H1 (cell line): ENCODE results near the gene CCDC127. TPM values are rescaled to one million over a fixed set of nuclear protein-coding genes. Genes with fewer than 3 reads are reported as not detected.

Experiments
- CTCF ChIA-PET: fragments of 300-600 bp; sonication (Branson Sonifier 250); formaldehyde crosslinking; loops from one replicate; lab custom pipeline; 2021; ENCODE audit not compliant: partially characterized antibody; lab: Charles Lee
- POLR2A ChIA-PET: fragments of 300-600 bp; sonication (Branson Sonifier 250); formaldehyde crosslinking; loops from one replicate; lab custom pipeline; 2021; ENCODE audit warnings: inconsistent platforms; ENCODE audit not compliant: partially characterized antibody; lab: Charles Lee
- DNase-seq, 2 experiments: peaks; one replicate each; pipeline versions ENCODE4 v3.0.0 to v3.0.0-alpha.2; 2010 to 2022; ENCODE audit warnings: low spot score in 2 of 2, low read depth in 1 of 2, mixed read lengths in 1 of 2
- FAIRE-seq: peaks from 2 replicates; lab custom pipeline; 2011; peaks lifted over from hg19 to GRCh38; lab: Jason Lieb, UNC
- H2AFZ ChIP-seq: 2 replicates; pipeline ENCODE4 v1.8.1; 2012; ENCODE audit warnings: low read length, inconsistent platforms
- H2AK5ac ChIP-seq: 2 replicates; pipeline ENCODE4 v1.6.1; 2013; ENCODE audit warnings: low read depth, low read length
- H2BK120ac ChIP-seq: replicated peaks from 2 replicates; pipeline ENCODE3; 2013; ENCODE audit warnings: low read depth, low read length, inconsistent platforms
- H2BK12ac ChIP-seq: 2 replicates; pipeline ENCODE4 v1.6.1; 2013; ENCODE audit warnings: low read depth, low read length
- H2BK15ac ChIP-seq: 2 replicates; pipeline ENCODE4 v1.6.1; 2013; ENCODE audit warnings: low read length
- H2BK20ac ChIP-seq: 2 replicates; pipeline ENCODE4 v1.6.1; 2013; ENCODE audit warnings: low read length
- H2BK5ac ChIP-seq: 2 replicates; pipeline ENCODE4 v1.6.1; 2013; ENCODE audit warnings: low read depth, low read length
- H3K14ac ChIP-seq: 2 replicates; pipeline ENCODE4 v1.6.1; 2013; ENCODE audit warnings: inconsistent platforms; ENCODE audit not compliant: insufficient read length
- H3K18ac ChIP-seq: 2 replicates; pipeline ENCODE4 v1.6.1; 2013; ENCODE audit warnings: low read length; ENCODE audit errors: extremely low read depth
- H3K23ac ChIP-seq: 2 replicates; pipeline ENCODE4 v1.6.1; 2013; ENCODE audit warnings: inconsistent platforms; ENCODE audit not compliant: insufficient read length
- H3K23me2 ChIP-seq: 2 replicates; pipeline ENCODE4 v1.6.1; 2013; ENCODE audit warnings: low read depth, low read length
- H3K27ac ChIP-seq: 2 replicates; pipeline ENCODE4 v1.6.1; 2011; ENCODE audit warnings: low read depth, low read length, inconsistent platforms
- H3K27me3 ChIP-seq, 4 experiments: replicated peaks in 1 of 4; 1 replicate in 1 of 4; 2 replicates in 3 of 4; pipeline versions ENCODE4 v1.6.1 to v1.8.1; 2011 to 2013; ENCODE audit warnings: low read length in 3 of 4, mild to moderate bottlenecking in 3 of 4, inconsistent platforms in 2 of 4, mixed read lengths in 2 of 4, moderate library complexity in 1 of 4; ENCODE audit not compliant: control insufficient read depth in 3 of 4, insufficient read depth in 3 of 4; ENCODE audit errors: extremely low read depth in 1 of 4
- H3K36me3 ChIP-seq, 4 experiments: 2 replicates each; pipeline versions ENCODE4 v1.6.1 to v1.8.1; 2011 to 2013; ENCODE audit warnings: mild to moderate bottlenecking in 4 of 4, low read length in 3 of 4, moderate library complexity in 2 of 4, control low read depth in 1 of 4, inconsistent platforms in 1 of 4; ENCODE audit not compliant: insufficient read depth in 4 of 4, control insufficient read depth in 2 of 4
- H3K4ac ChIP-seq: replicated peaks from 2 replicates; pipeline ENCODE3; 2013; ENCODE audit warnings: low read length, low read depth, mixed read lengths, inconsistent platforms; ENCODE audit not compliant: insufficient read length
- H3K4me1 ChIP-seq, 4 experiments: replicated peaks in 1 of 4; 1 replicate in 1 of 4; 2 replicates in 3 of 4; pipeline versions ENCODE4 v1.6.1 to v1.8.1; 2011 to 2013; ENCODE audit warnings: low read length in 3 of 4, inconsistent platforms in 2 of 4, mixed read lengths in 1 of 4; ENCODE audit not compliant: insufficient read depth in 4 of 4, control insufficient read depth in 3 of 4
- H3K4me2 ChIP-seq, 2 experiments: 2 replicates each; pipeline versions ENCODE4 v1.6.1 to v1.8.1; 2011 to 2013; ENCODE audit warnings: low read depth in 2 of 2, low read length in 2 of 2, control low read depth in 1 of 2, inconsistent platforms in 1 of 2, mild to moderate bottlenecking in 1 of 2; ENCODE audit not compliant: insufficient read depth in 1 of 2
- H3K4me3 ChIP-seq, 4 experiments: fragments of 200-600, 300-600 bp in 1 of 4; sonication (generic), shearing (Covaris generic), sonication (Bioruptor Twin) in 1 of 4; 2 replicates each; pipeline versions ENCODE4 v1.5.1 to v1.8.1; 2011 to 2016; ENCODE audit warnings: low read length in 4 of 4, low read depth in 3 of 4, control low read depth in 2 of 4, inconsistent platforms in 2 of 4, mild to moderate bottlenecking in 2 of 4, mixed read lengths in 1 of 4, moderate library complexity in 1 of 4; ENCODE audit not compliant: insufficient read depth in 2 of 4; ENCODE audit errors: extremely low read depth in 1 of 4
- H3K56ac ChIP-seq: replicated peaks from 2 replicates; pipeline ENCODE3; 2013; ENCODE audit warnings: low read depth, mild to moderate bottlenecking, mixed read lengths, low read length, inconsistent platforms; ENCODE audit not compliant: insufficient read length
- H3K79me1 ChIP-seq: 2 replicates; pipeline ENCODE4 v1.6.1; 2013; ENCODE audit warnings: low read depth, low read length, control low read depth
- H3K79me2 ChIP-seq, 2 experiments: 2 replicates each; pipeline versions ENCODE4 v1.6.1 to v1.8.1; 2012 to 2013; ENCODE audit warnings: low read length in 2 of 2, mild to moderate bottlenecking in 2 of 2, inconsistent platforms in 1 of 2; ENCODE audit not compliant: insufficient read depth in 2 of 2, control insufficient read depth in 1 of 2
- H3K9ac ChIP-seq, 4 experiments: replicated peaks in 1 of 4; 1 replicate in 1 of 4; 2 replicates in 3 of 4; pipeline versions ENCODE4 v1.6.1 to v1.8.1; 2011 to 2013; ENCODE audit warnings: low read depth in 3 of 4, low read length in 3 of 4, control low read depth in 2 of 4, mild to moderate bottlenecking in 2 of 4, moderate library complexity in 2 of 4, inconsistent platforms in 1 of 4; ENCODE audit errors: extremely low read depth in 1 of 4
- H3K9me3 ChIP-seq, 2 experiments: 2 replicates each; pipeline versions ENCODE4 v1.6.1 to v1.8.1; 2012 to 2013; ENCODE audit warnings: mild to moderate bottlenecking in 2 of 2, moderate library complexity in 2 of 2, control low read depth in 1 of 2, inconsistent platforms in 1 of 2, low read depth in 1 of 2, low read length in 1 of 2, mixed read lengths in 1 of 2; ENCODE audit not compliant: insufficient read depth in 2 of 2
- H4K20me1 ChIP-seq, 2 experiments: replicated peaks in 1 of 2; 2 replicates each; pipeline versions ENCODE3 to v1.8.1; 2011 to 2013; ENCODE audit warnings: inconsistent platforms in 2 of 2, low read length in 2 of 2, mild to moderate bottlenecking in 1 of 2; ENCODE audit not compliant: insufficient read depth in 2 of 2, control insufficient read depth in 1 of 2
- H4K5ac ChIP-seq: 2 replicates; pipeline ENCODE4 v1.6.1; 2013; ENCODE audit warnings: low read length, low read depth, mixed read lengths, inconsistent platforms; ENCODE audit not compliant: insufficient read length
- H4K8ac ChIP-seq: 2 replicates; pipeline ENCODE4 v1.8.0; 2013; ENCODE audit warnings: mild to moderate bottlenecking, moderate library complexity, low read length, inconsistent platforms; ENCODE audit not compliant: insufficient read depth; ENCODE audit errors: extremely low read depth
- H4K91ac ChIP-seq: replicated peaks from 2 replicates; pipeline ENCODE3; 2013; ENCODE audit warnings: low read length, mixed read lengths, inconsistent platforms; ENCODE audit not compliant: insufficient read length
- EP300 ChIP-seq, 2 experiments: IDR thresholded peaks; 1 replicate in 1 of 2; 2 replicates in 1 of 2; pipeline ENCODE4 v1.6.1; 2011 to 2012; ENCODE audit warnings: low read depth in 2 of 2, low read length in 2 of 2, mild to moderate bottlenecking in 2 of 2, borderline replicate concordance in 1 of 2, inconsistent platforms in 1 of 2, moderate library complexity in 1 of 2
- EZH2 ChIP-seq: fragments of 200-600 bp; sonication (generic); IDR thresholded peaks from 2 replicates; pipeline ENCODE4 v1.7.1; 2012; ENCODE audit warnings: low read depth, mild to moderate bottlenecking, moderate library complexity, low read length, inconsistent platforms; ENCODE audit not compliant: severe bottlenecking
- POLR2AphosphoS5 ChIP-seq: IDR thresholded peaks from 2 replicates; pipeline ENCODE4 v1.6.1; 2011; ENCODE audit warnings: low read depth, low read length
- TCF12 ChIP-seq: IDR thresholded peaks from 2 replicates; pipeline ENCODE4 v1.6.1; 2011; ENCODE audit warnings: low read depth, mild to moderate bottlenecking, low read length
- WGBS, 2 experiments: shearing (Covaris generic) in 1 of 2; methylation state at CpG; one replicate each; pipeline versions ENCODE4 v1.1.6 to v1.1.7; 2013 to 2015; ENCODE audit warnings: low lambda C conversion rate in 2 of 2, mixed read lengths in 2 of 2, inconsistent platforms in 1 of 2, low coverage in 1 of 2, missing lambda C conversion rate in 1 of 2; ENCODE audit not compliant: insufficient replicate concordance in 2 of 2, insufficient coverage in 1 of 2, insufficient read length in 1 of 2; ENCODE audit errors: extremely low coverage in 1 of 2, missing lambda C conversion rate in 1 of 2; 5-methylcytosine and 5-hydroxymethylcytosine counted together
- polyA plus RNA-seq, 7 experiments: library from polyadenylated mRNA; depleted of rRNA in 3 of 7; stranded (reverse) in 5 of 7; unstranded in 2 of 7; fragments of >200 nt in 5 of 7; fragments of 200-250 nt in 2 of 7; gene quantifications; 1 replicate in 5 of 7; 2 replicates in 1 of 7; 4 replicates in 1 of 7; pipeline versions ENCODE4 v1.2.1 to v1.2.3, GENCODE V29; 2011 to 2013; ENCODE audit warnings: missing spikeins in 2 of 7, mixed read lengths in 2 of 7
- total RNA-seq: library from RNA; stranded (reverse); fragmentation: NEBNext Ultra II Directional; extraction: Animal tissue kit (Norgen Biotek cat#: 25700); gene quantifications from 2 replicates; pipeline ENCODE4 v1.2.1, GENCODE V29; 2021

The CCDC127 gene
- total and polyA plus RNA-seq, 2 of the 8 experiments (the other 6 are each of a cell fraction or from before 2014, with no cell fraction given) = 2.9 to 8.0 TPM

DNA sequence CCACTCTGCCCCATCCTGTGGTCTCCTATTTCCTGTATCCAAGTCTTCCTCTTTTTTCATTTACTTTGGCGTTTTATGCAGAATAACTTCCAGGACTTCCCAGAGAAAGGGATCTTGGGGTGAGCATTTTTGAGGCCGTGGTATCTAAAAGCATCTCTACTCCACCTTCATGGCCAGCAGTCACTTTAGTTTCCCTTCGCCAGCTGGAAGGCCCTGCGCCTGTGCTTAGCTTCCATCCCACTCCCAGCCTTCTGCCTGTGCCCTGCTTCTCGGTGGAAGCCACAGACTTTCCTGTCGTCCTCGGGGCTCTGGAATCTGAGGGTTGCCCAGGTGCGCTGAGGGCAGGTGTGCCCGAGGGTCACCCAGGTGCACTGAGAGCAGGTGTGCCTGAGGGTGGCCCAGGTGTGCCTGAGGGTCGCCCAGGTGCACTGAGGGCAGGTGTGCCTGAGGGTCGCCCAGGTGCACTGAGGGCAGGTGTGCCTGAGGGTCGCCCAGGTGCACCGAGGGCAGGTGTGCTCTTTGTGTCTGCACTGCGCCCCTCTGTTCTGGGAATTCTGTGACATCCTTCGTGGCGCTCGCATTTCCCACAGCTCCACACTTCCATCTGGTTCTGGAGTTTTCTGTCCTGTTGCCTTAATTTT is 59.0 kb downstream of the CCDC127 start:
- no peak overlapping the region for H3K9ac ChIP-seq
- H3K4me3 ChIP-seq = no peak overlapping the region
- no peak overlapping the region for H3K56ac ChIP-seq
- H3K27me3 ChIP-seq = no peaks in the 10 kb centered on the region
- H3K9me3 ChIP-seq = no peaks in the 10 kb centered on the region
- no peak overlapping the region for H4K8ac ChIP-seq
- H2BK120ac ChIP-seq = no peak overlapping the region
- no peak overlapping the region for H3K18ac ChIP-seq
- H3K79me2 ChIP-seq = no peaks in the 10 kb centered on the region
- peak; percentile 68; the same call in 1 of the 2 replicates for TF ChIP-seq POLR2AphosphoS5
- peak; percentile 84; the same call in 1 of the 2 replicates for TF ChIP-seq TCF12
- TF ChIP-seq EP300 (IDR thresholded peaks at IDR 0.05; ENCODE audit: borderline replicate concordance in 1 of 2, low read depth in 2 of 2, low read length in 2 of 2) = no peak; a peak in 1 of 3 replicates
- TF ChIP-seq EZH2 = no peak
- no peak overlapping the region for H3K14ac ChIP-seq
- CTCF ChIA-PET = interaction anchor here (0.6 to 1.0 kb wide), 3 partner anchors 11 to 157 kb away, joined by 3 read pairs; no protein-coding TSS in a partner anchor
- no peaks in the 10 kb centered on the region for H3K23me2 ChIP-seq
- 80% methylated on average over 17 of the region's 17 CpGs; no CpG with 5 or more reads in 1 of the 2 experiments for WGBS, 2 experiments
- no peak overlapping the region for H2BK20ac ChIP-seq
- H4K91ac ChIP-seq = no peak overlapping the region
- H4K5ac ChIP-seq = no peak overlapping the region
- peaks cover 0 to 4% of the 10 kb centered on the region in 2 experiments for H4K20me1 ChIP-seq
- DNase-seq (no peak), FAIRE-seq (no peak)
- no peaks in the 10 kb centered on the region; the same call in 1 of the 2 replicates for H3K79me1 ChIP-seq
- no peak overlapping the region for H2AFZ ChIP-seq
- no peak overlapping the region for H3K4me2 ChIP-seq
- H2BK5ac ChIP-seq = no peak overlapping the region
- no peak overlapping the region for H2AK5ac ChIP-seq
- peaks cover 14 to 78% (median 29%) of the 10 kb centered on the region in 4 experiments; a peak in 6 of 8 replicates for H3K36me3 ChIP-seq
- no peaks in the 10 kb centered on the region; a peak in 1 of 7 replicates for H3K4me1 ChIP-seq
- H3K27ac ChIP-seq = no peak overlapping the region
- H2BK15ac ChIP-seq = no peak overlapping the region
- no peak overlapping the region for H2BK12ac ChIP-seq
- no peak overlapping the region for H3K23ac ChIP-seq
- POLR2A ChIA-PET = interaction anchor here (0.6 to 4.5 kb wide), 4 partner anchors 11 to 97 kb away, joined by 3 to 18 read pairs (median 3); partner anchors contain the start of gene PLEKHG4B
- H3K4ac ChIP-seq = no peak overlapping the region
